ENCODE results near the gene CHDH.

Gene CHDH

DNA sequence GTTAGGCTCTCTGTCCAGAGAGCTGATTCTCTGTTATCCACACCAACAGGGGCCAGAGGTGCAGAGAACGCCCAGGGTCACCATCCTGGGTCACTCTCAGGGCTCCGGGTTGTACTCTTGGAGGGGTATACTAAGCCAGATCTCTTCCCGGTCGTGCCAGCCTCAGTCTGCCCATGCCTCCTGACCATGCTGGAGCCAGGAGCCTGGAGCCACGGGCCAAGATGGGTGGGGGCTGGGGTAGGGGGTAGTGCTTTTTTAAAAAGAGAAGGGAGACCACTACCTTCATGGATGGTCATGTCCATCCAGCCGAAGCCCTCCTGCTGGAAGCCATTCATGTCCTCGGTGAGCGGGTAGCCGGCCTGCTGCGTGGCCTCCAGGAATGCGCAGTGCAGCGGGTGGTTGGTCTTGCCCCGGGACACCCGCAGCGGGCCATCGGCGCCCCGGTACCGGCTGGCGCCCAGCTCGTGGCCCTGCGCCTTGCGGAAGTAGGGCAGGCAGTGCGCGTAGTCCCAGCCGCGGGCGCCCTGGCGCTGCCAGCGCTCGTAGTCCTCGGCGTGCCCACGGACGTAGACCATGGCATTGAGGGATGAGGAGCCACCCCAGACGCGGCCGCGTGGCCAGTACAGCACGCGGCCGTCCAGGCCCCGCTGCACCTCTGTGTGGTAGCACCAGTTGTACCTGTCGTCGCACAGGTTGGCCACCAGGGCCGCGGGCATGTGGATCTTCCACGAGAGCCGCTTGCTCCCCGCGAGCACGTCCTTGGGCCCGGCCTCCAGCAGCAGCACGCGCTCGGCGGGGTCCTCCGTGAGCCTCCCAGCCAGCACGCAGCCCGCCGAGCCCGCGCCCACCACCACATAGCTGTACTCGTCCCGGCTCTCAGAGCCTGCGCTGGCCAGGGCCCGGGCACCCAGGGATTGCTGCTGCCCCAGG lies 22.9 kb downstream of the CHDH start:
- no peak for DNase-seq

DNA sequence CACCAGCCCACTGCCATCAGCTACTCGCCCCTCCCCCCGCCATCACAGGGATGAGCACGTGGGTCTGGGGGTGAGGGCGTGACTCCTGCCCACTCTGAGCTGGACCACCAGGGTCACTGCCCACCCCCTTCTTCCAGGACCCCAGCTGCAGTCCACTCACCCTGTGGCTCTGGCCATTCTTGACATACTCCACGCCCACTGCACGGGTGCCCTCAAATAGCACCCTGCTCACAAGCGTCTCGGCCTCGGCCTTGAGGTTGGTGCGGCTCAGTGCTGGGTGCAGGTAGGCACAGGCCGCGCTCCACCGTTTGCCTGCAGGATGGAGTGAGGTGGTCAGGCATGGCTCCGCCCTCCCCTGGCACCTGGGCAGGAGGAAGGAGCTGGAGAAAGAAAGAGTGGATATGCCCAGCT lies 23.9 kb downstream of the CHDH start:
- no peak for DNase-seq

DNA sequence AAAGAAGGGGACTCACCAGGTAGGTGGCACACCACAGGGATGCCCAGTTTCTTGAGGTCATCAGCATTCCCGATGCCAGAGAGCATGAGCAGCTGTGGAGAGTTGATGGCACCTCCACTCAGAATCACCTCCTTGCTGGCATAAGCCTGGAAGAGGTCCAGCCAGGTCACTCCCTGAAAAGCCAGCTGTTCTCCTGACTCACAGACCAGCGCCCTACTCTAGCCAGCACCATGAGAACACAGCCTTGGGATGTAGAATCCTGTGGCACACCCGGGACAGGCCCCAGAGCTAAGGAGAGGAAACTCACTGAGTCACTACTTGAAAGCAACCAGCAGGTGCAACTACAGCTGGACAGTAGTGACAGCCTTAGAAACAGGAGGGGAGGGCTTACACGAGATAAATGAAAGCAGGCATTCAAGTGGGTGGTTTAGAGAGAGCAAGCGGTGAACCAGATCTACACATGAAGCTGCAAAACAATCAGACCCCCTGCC lies 24.5 kb downstream of the CHDH start:
- DNase-seq = no peak

DNA sequence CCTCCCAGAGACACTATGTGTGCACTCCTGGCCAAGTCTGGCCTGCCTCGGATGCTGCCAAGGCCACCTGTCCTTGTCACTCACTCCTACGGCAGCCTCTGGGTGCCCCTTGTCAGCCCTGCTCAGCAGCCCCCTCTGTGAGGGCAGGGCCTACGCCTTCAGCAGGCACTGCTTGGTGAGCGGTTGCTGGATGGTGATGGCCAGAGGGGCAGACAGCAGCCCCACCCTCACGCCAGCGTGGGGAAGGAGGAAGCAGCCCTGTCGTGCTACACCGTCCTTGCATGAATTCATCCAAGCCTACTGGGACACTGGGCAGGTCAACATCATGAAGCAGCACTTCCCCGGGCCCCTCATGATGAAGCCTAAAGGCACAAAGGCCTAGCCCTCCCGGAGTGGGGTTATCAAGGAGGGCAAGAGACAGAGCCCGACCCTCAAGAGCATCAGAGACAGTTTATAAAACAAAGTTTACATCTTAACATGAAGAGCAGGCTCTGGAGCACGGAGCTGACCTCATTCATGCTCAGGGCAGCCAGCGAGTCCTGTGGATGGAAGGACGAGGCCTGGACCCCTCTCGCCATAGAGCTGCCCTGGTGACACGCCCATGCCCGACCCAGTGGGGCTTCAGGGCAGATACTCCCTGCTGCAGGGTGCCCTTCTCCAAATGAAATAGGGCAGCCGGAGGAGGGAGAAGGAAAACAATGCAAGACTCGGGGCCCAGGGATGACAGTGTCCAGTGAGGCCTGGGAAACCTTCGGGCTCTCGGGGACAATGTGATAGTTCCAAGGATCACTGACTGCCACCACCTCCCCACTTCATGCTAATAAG lies 25.3 kb downstream of the CHDH start:
- DNase-seq = no peak

DNA sequence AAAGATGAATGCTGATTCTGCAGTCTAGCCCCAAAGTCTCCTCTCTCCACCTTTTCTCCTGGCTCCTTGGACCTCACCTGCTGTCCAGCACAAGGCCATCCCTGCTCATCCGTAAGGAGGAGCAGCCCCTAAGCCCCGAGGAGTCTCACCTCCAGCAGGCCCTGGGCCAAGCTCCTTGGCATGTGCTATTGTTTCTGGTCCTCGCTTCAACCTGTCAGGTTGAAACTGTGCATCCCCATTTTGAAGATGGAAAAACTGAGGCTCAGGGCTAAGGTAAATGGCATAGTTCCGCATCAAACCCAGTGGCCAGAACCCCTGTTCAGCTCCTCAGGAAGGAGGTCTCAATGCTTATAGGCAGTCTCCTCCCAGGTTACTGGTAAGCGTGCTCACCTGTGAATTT lies 26.1 kb downstream of the CHDH start:
- DNase-seq = no peak

DNA sequence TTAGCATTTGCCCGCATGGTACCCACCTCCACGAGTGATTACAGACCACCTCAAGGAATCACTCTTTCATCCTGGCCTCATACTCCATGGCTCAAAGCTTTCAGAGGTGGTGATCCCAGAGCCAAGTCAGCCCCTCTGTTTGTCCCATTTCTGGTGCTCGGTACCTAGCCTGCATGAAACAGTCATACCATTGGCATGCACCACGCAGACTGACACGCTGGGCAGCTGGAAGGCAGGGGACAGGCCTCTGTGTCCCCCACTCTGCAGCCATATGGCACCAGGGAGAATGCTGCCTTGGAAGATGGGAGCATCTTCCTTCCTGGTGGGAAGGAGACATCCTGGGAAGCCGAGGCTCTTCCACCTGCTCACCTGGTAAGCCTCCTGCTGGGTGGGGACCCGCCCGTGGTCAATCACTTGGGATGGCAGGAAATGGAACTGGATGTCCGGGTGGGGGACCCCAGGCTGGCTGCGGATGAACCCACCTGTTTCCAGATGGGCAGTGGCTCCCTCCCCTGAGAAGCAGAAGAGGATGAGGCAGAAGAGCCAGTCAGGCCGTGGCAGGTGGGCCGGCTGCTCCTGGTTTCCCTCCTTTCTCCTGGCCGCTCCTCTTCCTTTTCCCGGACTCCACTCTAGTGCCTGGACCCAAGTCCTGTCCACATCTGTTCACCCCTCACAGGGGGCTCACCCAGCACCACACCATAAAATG lies 26.9 kb downstream of the CHDH start:
- DNase-seq = no peak

DNA sequence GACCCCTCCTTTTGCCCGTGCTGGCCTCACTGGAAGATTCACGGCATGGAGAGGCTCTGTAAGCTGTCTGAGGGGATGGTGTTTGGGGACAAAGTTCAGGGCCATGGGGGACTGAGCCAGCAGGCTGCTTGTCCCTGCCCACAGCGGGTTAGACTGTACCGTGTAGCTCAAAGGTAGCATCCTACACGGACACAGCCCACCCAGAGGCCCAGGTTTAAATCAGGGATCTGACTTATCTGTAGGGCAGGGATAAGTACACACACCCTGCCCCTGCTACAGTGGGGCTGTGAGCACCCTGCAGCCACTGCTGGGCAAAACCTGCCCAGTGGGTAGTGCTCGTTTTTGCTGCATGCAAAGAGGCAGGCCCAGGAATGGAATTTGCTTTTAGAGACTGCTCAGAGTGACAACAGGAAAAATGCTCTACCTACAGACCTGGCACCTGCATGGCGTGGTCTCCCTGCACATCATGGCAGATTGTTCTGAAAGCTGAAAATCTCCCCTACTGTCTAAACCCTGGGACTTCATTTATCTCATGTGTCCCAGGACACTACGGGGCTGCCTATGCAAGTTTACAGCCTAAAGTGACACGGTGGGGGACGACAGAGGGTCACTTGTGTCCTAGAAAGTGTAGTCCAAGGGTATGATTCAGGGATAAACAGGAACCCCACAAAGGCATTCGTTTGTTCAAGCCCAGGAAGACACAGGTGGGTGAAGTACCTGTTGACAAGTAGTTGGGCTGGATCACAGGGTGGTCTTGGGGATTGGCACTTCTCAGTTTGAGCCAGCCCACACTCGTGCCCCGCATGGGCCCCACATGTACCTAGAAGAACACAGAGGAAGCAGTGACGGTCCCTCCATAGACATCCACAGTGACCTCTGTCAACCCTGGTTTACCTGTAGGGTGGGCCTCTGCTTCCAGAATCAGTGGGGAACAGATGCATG lies 27.7 kb downstream of the CHDH start:
- no peak for DNase-seq

DNA sequence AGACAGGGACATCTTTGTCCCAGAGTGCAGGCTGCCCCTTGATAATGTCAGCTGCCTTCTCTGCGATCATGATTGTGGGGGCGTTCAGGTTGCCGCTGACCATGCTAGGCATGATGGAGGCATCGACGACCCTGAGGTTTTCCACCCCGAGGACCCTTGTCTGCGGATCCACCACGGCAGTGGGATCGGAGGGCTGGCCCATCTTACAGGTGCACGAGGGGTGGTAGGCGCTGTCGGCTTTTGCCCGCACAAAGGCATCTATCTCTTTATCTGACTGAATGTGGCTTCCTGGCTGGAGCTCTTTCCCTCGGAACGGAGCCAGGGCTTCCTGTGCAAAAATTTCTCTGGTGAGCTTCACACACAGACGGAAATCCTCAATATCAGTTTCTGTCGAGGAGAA lies 28.4 kb downstream of the CHDH start:
- DNase-seq = no peak

DNA sequence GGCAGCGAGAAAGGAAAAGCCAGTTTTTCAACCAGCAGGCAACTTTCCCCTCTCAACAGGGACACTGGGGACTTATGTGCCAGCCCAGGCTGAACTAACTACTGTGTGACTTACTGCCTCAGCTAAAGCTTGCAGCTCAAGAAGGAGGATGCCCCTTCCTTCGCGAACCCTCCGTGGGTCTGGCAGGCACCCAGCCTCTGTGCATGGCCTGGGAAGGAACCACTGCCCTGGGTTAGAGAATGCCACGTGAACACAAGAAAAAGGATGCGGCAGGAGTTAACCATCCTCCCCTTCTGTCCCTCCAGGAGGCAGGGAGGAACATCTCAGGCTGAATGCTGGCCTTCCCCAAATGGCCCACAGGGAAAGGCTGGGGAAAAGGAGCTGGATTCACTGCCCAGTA lies 29.0 kb downstream of the CHDH start:
- no peak for DNase-seq

DNA sequence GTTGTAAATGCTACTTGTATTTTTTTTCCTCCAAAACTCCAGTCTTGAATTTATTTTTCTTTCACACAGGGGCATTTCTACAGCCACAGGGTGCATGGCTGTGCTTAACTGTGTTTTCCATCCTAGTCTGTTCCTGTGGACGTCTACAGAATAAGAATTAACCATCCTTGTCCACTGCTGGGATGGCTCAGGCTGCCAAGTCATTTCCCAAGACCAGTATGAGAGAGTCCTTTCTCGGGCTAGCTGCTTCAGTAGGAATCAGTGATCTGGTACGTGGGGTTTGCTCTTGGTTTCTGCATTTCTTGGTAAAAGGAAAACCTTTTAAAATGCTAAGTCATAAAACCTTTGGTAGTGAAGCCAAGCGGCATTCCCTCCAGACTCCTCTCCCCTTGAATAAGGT lies 29.8 kb downstream of the CHDH start:
- DNase-seq = no peak

DNA sequence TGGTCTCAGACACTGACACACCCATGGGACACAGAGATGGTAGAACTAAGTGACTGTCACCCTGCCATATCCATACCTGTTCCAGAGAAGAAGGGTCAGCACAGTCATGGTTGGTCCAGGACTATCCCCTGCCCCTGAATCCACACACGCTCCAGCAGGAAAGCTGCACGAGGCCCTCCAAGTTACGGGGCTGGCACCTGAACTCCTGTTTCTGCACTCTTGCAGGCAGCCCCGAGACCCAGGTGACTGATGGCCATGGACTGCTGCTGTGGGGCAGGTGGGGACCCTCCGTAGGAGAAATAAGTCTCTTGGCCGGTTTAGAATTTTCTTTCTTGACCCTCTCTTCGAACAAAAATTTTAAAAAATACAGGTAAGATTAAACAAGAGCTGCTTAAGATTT lies 30.6 kb downstream of the CHDH start:
- no peak for DNase-seq

DNA sequence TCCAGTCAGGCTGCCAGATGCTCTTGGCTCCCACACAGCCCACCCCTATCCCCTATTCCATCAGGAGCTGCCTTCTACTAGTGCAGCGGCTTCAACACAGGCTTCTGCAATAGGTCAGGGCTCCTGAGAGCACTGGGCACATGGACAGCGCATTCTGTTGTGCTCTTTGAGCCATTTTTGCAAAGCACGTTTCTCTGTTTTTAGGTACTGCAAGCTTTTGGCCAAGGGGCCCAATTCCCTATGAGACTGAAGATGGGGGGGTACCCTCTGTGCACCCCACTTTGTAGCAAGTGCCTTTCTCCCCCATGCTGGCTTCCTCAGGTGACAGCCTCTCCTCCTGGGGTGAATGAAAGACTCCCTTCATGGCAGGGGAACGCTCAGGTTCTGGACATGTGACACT lies 31.2 kb downstream of the CHDH start:
- DNase-seq = no peak

DNA sequence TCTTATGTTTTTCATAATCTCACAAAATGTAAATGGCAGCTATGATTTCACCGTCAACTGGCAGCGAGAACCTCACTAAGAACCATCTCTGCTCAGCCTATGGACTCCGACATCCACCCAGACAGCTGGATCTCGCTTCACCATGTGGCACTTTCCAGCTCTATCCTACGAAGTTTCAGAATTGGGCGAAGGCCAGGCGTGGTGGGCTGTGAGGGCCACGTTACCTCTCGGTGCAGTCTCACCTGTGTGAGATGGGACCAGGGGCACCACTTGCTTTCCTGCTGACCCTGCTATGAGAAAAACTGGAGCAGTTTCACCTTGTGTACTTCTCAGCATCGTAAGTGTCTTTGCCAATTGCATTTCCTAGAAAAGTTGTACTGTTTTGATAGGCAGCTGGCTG lies 32.3 kb downstream of the CHDH start:
- DNase-seq = no peak

DNA sequence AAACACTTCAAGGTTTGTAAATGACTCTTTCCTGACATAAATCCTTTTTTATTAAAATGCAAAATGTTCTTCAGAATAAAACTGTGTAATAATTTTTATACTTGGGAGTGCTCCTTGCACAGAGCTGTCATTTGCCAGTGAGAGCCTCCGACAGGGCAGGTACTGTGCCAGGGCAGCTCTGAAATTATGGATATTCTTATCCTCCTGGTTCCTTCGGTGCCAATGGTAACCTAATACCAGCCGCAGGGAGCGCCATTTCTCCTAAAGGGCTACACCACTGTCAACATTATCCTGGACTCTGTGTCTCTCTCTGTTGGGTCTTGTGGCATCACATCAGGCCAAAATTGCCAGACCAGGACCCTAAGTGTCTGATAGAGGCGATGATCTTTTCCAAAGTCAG lies 33.0 kb downstream of the CHDH start:
- no peak for DNase-seq

DNA sequence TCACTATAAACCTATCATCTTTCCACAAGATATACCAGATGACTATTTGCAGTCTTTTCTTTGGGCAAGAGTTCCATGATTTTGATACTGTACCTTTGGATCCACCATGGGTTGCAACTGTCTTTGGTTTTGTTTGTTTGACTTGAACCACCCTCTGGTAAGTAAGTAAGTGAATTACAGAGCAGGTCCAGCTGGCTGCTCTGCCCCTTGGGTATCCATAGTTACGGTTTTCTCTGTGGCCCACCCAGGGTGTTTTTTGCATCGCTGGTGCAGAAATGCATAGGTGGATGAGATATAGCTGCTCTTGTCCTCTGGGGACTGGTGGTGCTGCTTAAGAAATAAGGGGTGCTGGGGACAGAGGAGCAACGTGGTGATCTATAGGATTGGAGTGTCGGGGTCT lies 33.8 kb downstream of the CHDH start:
- no peak for DNase-seq

DNA sequence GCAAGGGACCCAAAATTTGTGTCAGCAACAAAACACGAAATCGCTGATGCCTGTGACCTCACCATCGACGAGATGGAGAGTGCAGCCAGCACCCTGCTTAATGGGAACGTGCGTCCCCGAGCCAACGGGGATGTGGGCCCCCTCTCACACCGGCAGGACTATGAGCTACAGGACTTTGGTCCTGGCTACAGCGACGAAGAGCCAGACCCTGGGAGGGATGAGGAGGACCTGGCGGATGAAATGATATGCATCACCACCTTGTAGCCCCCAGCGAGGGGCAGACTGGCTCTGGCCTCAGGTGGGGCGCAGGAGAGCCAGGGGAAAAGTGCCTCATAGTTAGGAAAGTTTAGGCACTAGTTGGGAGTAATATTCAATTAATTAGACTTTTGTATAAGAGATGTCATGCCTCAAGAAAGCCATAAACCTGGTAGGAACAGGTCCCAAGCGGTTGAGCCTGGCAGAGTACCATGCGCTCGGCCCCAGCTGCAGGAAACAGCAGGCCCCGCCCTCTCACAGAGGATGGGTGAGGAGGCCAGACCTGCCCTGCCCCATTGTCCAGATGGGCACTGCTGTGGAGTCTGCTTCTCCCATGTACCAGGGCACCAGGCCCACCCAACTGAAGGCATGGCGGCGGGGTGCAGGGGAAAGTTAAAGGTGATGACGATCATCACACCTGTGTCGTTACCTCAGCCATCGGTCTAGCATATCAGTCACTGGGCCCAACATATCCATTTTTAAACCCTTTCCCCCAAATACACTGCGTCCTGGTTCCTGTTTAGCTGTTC lies 34.9 kb downstream of the CHDH start:
- no peak for DNase-seq

DNA sequence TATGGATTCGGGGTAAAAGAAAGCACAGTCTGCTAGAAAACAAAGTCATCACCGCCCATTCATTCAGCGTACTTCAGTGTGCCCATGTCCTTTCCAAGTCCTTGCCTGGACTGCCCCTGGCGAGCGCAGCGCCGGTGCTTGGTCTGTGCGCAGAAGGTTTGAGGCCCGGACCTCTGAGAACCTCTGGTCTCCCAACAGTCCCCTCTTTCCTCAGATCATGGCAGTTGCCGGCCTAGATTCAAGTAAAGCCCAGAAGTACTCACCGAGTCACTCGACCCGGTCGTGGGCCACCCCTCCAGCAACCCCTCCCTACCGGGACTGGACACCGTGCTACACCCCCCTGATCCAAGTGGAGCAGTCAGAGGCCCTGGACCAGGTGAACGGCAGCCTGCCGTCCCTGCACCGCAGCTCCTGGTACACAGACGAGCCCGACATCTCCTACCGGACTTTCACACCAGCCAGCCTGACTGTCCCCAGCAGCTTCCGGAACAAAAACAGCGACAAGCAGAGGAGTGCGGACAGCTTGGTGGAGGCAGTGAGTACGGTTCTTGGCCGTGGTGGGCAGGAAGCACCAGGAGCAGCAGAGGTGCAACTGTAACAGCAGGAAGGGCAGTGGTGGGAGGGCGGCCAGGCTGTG lies 36.3 kb downstream of the CHDH start:
- DNase-seq = no peak

DNA sequence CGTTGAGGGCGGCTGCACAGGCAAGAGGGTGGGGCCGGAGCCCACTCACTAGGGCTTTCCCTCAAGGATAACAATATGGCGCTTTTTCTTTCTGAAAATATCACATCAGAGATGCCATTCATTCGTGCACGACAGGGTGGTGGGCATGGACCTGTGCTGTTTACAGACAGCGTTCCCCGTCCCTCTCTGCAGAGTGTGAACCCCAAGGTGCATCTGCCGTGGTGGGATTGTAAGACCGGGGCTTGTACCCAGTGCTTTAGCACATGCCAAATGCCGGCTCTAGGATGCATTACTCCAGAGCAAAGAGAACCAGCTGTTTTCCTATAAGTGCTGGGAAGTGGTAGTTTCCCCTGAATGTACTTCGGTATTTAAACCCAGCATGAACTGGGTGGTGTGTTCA lies 37.0 kb downstream of the CHDH start:
- DNase-seq = no peak

DNA sequence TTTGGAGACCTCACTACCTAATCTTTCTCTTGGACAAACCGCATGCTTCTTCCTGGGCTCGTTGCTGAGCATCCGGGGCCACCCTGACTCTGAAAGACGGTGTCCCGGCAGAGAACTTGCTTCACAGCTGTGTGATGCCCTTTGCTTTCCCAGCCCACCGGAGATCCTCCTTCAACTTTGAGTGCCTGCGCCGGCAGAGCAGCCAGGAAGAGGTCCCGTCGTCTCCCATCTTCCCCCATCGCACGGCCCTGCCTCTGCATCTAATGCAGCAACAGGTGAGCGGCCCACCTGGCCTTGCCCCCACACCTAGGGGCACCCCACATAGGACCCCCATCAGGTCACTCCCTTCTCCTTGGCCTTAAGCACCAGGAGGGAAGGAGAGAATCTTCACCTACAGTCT lies 37.7 kb downstream of the CHDH start:
- DNase-seq = no peak

DNA sequence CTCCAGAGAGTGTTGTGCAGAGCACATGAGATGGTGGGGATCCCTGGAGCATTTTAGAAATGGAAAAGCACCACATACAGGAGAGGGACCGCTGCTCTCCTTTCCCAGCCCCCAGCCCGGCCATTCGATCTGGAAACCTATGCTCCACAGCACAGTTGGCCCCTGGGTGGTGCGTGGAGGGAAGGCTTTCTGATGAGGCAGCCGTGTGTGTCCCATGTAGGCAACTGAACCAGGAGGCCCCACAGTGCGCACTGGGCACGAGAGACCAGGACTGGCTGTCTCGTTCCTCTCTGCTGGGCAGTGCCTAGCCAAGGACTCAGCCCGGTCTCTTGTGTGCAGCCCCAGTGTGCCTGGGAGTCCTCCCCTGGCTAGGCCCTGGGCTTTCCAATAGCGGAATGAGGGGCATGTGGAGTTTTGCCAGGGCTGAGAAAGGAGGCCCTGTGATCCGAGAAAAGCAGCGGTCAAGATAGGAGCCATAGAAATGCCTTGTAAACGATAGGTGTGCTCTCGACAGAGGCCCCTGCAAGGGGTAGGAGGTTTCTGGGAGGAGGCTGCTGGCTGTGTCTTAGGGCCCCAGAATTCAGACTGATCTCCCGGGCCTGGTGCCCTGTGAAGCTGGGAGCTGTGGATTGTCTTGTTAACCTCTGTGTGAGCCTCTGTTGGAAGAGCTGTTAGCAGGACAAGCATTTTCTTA lies 39.0 kb downstream of the CHDH start:
- DNase-seq = no peak
